Activated CD4-positive, alpha-beta memory T cell treated with anti-CD3 and anti-CD28 coated beads for 36 hours (primary cell): Measurements from ENCODE around the gene ARMS2. TPM values are rescaled to one million over a fixed set of nuclear protein-coding genes. Genes with fewer than 3 reads are reported as not detected.

Experiments used
- CTCF ChIA-PET: fragments of 350-600 bp; sonication (Branson Sonifier 250); formaldehyde crosslinking; loops from one replicate; lab custom pipeline; 2021; ENCODE audit warnings: antibody characterized with exemption, inconsistent platforms; lab: Charles Lee
- POLR2A ChIA-PET: fragments of 350-600 bp; sonication (Branson Sonifier 250); formaldehyde crosslinking; loops from one replicate; lab custom pipeline; 2021; ENCODE audit warnings: antibody characterized with exemption; lab: Charles Lee
- DNase-seq: peaks from one replicate; pipeline ENCODE4 v3.0.0-alpha.2; 2020
- H3K27ac Mint-ChIP-seq: one replicate; pipeline ENCODE4 v1.8.0; 2021; ENCODE audit warnings: mixed read lengths
- H3K27me3 Mint-ChIP-seq: one replicate; pipeline ENCODE4 v1.8.0; 2021; ENCODE audit warnings: mixed read lengths
- H3K36me3 Mint-ChIP-seq: one replicate; pipeline ENCODE4 v1.8.0; 2021; ENCODE audit warnings: mixed read lengths
- H3K4me1 Mint-ChIP-seq: one replicate; pipeline ENCODE4 v1.8.0; 2021; ENCODE audit warnings: low read depth, mixed read lengths
- H3K4me3 Mint-ChIP-seq: one replicate; pipeline ENCODE4 v1.8.0; 2021; ENCODE audit warnings: mild to moderate bottlenecking, mixed read lengths
- H3K9me3 Mint-ChIP-seq: one replicate; pipeline ENCODE4 v1.8.0; 2021; ENCODE audit warnings: mixed read lengths
- intact Hi-C: fragments of 100-400 bp; cut with micrococcal nuclease; formaldehyde crosslinking; loops from one replicate; pipeline ENCODE4 v1.15.1; 2023
- total RNA-seq, 2 experiments: library from RNA; stranded (reverse); gene quantifications; one replicate each; pipeline ENCODE4 v1.2.3, GENCODE V29; 2021

The ARMS2 gene
- total RNA-seq, 2 experiments from 2014 or later: not detected

- Mint-ChIP-seq H3K36me3 (no peaks in the 10 kb centered on the region), H3K9me3 (no peaks in the 10 kb centered on the region), H3K27me3 (peaks cover 44% of the 10 kb centered on the region), H3K4me1 (peaks cover 1% of the 10 kb centered on the region), H3K27ac (no peak overlapping the region), H3K4me3 (no peak overlapping the region)
- ChIA-PET CTCF (interaction anchor here (1.0 to 2.0 kb wide), 3 partner anchors 110 to 156 kb away, joined by 3 to 4 read pairs (median 4); no protein-coding TSS in a partner anchor), POLR2A (no interaction called here)
- DNase-seq: no peak
- intact Hi-C loops: no loop called here
These were observed 1.1 kb downstream of the ARMS2 start for GRCh38 chr10:122455376-122456079.

- ChIA-PET CTCF (interaction anchor here (0.7 to 2.1 kb wide), 2 partner anchors 107 to 115 kb away, joined by 3 to 7 read pairs; no protein-coding TSS in a partner anchor), POLR2A (no interaction called here)
- Mint-ChIP-seq H3K36me3 (no peaks in the 10 kb centered on the region), H3K9me3 (no peaks in the 10 kb centered on the region), H3K4me3 (no peak overlapping the region), H3K27ac (no peak overlapping the region), H3K27me3 (peaks cover 47% of the 10 kb centered on the region), H3K4me1 (peaks cover 9% of the 10 kb centered on the region)
- intact Hi-C loops: no loop called here
- no peak for DNase-seq
These were observed 3.5 kb downstream of the ARMS2 start for GRCh38 chr10:122457934-122458333.

GRCh38 chr10:122458693-122459092, 4.2 kb downstream of the ARMS2 start:
- no peak for DNase-seq
- Mint-ChIP-seq H3K36me3 (no peaks in the 10 kb centered on the region), H3K4me1 (peaks cover 11% of the 10 kb centered on the region), H3K27me3 (peaks cover 54% of the 10 kb centered on the region), H3K9me3 (no peaks in the 10 kb centered on the region), H3K27ac (no peak overlapping the region), H3K4me3 (no peak overlapping the region)
- CTCF ChIA-PET: interaction anchor here (2.1 kb wide), 1 partner anchor 107 kb away, joined by 7 read pairs; no protein-coding TSS in a partner anchor
- intact Hi-C loops: no loop called here
- POLR2A ChIA-PET: no interaction called here

- H3K4me1 Mint-ChIP-seq: peaks cover 11% of the 10 kb centered on the region
- intact Hi-C loops: no loop called here
- no peak for DNase-seq
- POLR2A ChIA-PET: no interaction called here
- peaks cover 58% of the 10 kb centered on the region for H3K27me3 Mint-ChIP-seq
- no peak overlapping the region for H3K27ac Mint-ChIP-seq
- no peak overlapping the region for H3K4me3 Mint-ChIP-seq
- CTCF ChIA-PET: interaction anchor here (1.4 kb wide), 1 partner anchor 105 kb away, joined by 3 read pairs; no protein-coding TSS in a partner anchor
- no peaks in the 10 kb centered on the region for H3K9me3 Mint-ChIP-seq
- H3K36me3 Mint-ChIP-seq: no peaks in the 10 kb centered on the region
These were observed 5.3 kb downstream of the ARMS2 start for GRCh38 chr10:122459561-122460273.

- Mint-ChIP-seq H3K27ac (no peak overlapping the region), H3K4me1 (peaks cover 11% of the 10 kb centered on the region), H3K4me3 (peak overlapping the region; percentile 24), H3K9me3 (no peaks in the 10 kb centered on the region), H3K36me3 (no peaks in the 10 kb centered on the region), H3K27me3 (peaks cover 59% of the 10 kb centered on the region)
- intact Hi-C loops: no loop called here
- CTCF ChIA-PET: interaction anchor here (1.4 to 1.5 kb wide), 2 partner anchors 104 kb away, joined by 3 read pairs; no protein-coding TSS in a partner anchor
- DNase-seq: no peak
- POLR2A ChIA-PET: no interaction called here
These were observed 6.4 kb downstream of the ARMS2 start for GRCh38 chr10:122460891-122461293.

- peak; percentile 20 for DNase-seq
- Mint-ChIP-seq H3K36me3 (no peaks in the 10 kb centered on the region), H3K9me3 (no peaks in the 10 kb centered on the region), H3K27ac (no peak within 1 kb of the TSS), H3K4me3 (peak within 1 kb of the TSS; percentile 68), H3K4me1 (peaks cover 11% of the 10 kb centered on the region), H3K27me3 (peaks cover 59% of the 10 kb centered on the region)
- intact Hi-C loops: no loop called here
- CTCF ChIA-PET: interaction anchor here (1.3 to 1.5 kb wide), 2 partner anchors 26 to 104 kb away, joined by 3 read pairs; no protein-coding TSS in a partner anchor
- POLR2A ChIA-PET: no interaction called here
These were observed 6.9 kb downstream of the ARMS2 start, which contains the start of gene HTRA1 for GRCh38 chr10:122461367-122461728. HTRA1 (plus strand) TSS chr10:122461553; CDS start chr10:122461653, 100 bp downstream.

- peaks cover 56% of the 10 kb centered on the region for H3K27me3 Mint-ChIP-seq
These were observed 7.5 kb downstream of the ARMS2 start for GRCh38 chr10:122461729-122462532.

GRCh38 chr10:122462533-122463465, 8.3 kb downstream of the ARMS2 start:
- intact Hi-C loops: no loop called here
- H3K27ac Mint-ChIP-seq: no peak overlapping the region
- H3K27me3 Mint-ChIP-seq: peaks cover 48% of the 10 kb centered on the region
- CTCF ChIA-PET: interaction anchor here (1.3 to 1.5 kb wide), 3 partner anchors 27 to 120 kb away, joined by 3 read pairs; no protein-coding TSS in a partner anchor
- H3K4me1 Mint-ChIP-seq: peaks cover 11% of the 10 kb centered on the region
- DNase-seq: peak; percentile 31
- H3K4me3 Mint-ChIP-seq: peak overlapping the region; percentile 68
- H3K36me3 Mint-ChIP-seq: no peaks in the 10 kb centered on the region
- no peaks in the 10 kb centered on the region for H3K9me3 Mint-ChIP-seq
- POLR2A ChIA-PET: no interaction called here

More at GRCh38 chr10:122461729-122462532, 7.5 kb downstream of the ARMS2 start:
- ChIA-PET CTCF (interaction anchor here (1.3 to 1.5 kb wide), 3 partner anchors 26 to 119 kb away, joined by 3 read pairs; no protein-coding TSS in a partner anchor), POLR2A (no interaction called here)
- intact Hi-C loops: no loop called here
- H3K4me1 Mint-ChIP-seq: peaks cover 11% of the 10 kb centered on the region
- H3K36me3 Mint-ChIP-seq: no peaks in the 10 kb centered on the region
- peak overlapping the region; percentile 68 for H3K4me3 Mint-ChIP-seq
- DNase-seq: no peak
- H3K27ac Mint-ChIP-seq: no peak overlapping the region
- H3K9me3 Mint-ChIP-seq: no peaks in the 10 kb centered on the region

GRCh38 chr10:122463466-122464249, 9.2 kb downstream of the ARMS2 start:
- Mint-ChIP-seq H3K27ac (no peak overlapping the region), H3K36me3 (no peaks in the 10 kb centered on the region), H3K9me3 (no peaks in the 10 kb centered on the region), H3K27me3 (peaks cover 40% of the 10 kb centered on the region), H3K4me1 (peaks cover 11% of the 10 kb centered on the region), H3K4me3 (no peak overlapping the region)
- POLR2A ChIA-PET: no interaction called here
- no peak for DNase-seq
- CTCF ChIA-PET: interaction anchor here (1.5 kb wide), 1 partner anchor 29 kb away, joined by 5 read pairs; no protein-coding TSS in a partner anchor
- intact Hi-C loops: no loop called here

- intact Hi-C loops: no loop called here
- ChIA-PET CTCF (interaction anchor here (1.5 kb wide), 1 partner anchor 29 kb away, joined by 5 read pairs; no protein-coding TSS in a partner anchor), POLR2A (no interaction called here)
- Mint-ChIP-seq H3K9me3 (no peaks in the 10 kb centered on the region), H3K27ac (no peak overlapping the region), H3K4me1 (peaks cover 11% of the 10 kb centered on the region), H3K36me3 (no peaks in the 10 kb centered on the region), H3K4me3 (no peak overlapping the region), H3K27me3 (peaks cover 39% of the 10 kb centered on the region)
- no peak for DNase-seq
These were observed 9.7 kb downstream of the ARMS2 start for GRCh38 chr10:122464250-122464510.
